NCI-H446 (cell line): ENCODE data around the gene SPP2.

Experiments
- DNase-seq, 2 experiments: peaks; one replicate each; lab custom pipeline; 2025; lab: John Stamatoyannopoulos, UW

The SPP2 gene

GRCh38 chr2:234050455-234051135 is at the start of gene SPP2:
Gene SPP2, plus strand, starts transcription at chr2:234050702. Its CDS starts 85 bp downstream, at chr2:234050787.
- DNase-seq, result no peak

GRCh38 chr2:234001380-234002160 is 48.9 kb upstream of the SPP2 start:
- no peak for DNase-seq

- DNase-seq, result no peak
Observed at GRCh38 chr2:234002281-234002680, 48.2 kb upstream of the SPP2 start.

GRCh38 chr2:234003972-234004617 is 46.4 kb upstream of the SPP2 start:
- DNase-seq, result peak; percentile 9 to 75

- DNase-seq, result no peak
Observed at GRCh38 chr2:234005126-234005525, 45.4 kb upstream of the SPP2 start.

- no peak for DNase-seq
Observed at GRCh38 chr2:234006501-234006900, 44.0 kb upstream of the SPP2 start.

GRCh38 chr2:234014427-234014826 is 36.1 kb upstream of the SPP2 start:
- DNase-seq, result no peak

- DNase-seq, result no peak
Observed at GRCh38 chr2:234015861-234016260, 34.6 kb upstream of the SPP2 start.

- no peak for DNase-seq
Observed at GRCh38 chr2:234019896-234020295, 30.6 kb upstream of the SPP2 start.

GRCh38 chr2:234020332-234020731 is 30.2 kb upstream of the SPP2 start:
- no peak for DNase-seq

GRCh38 chr2:234022424-234022823 is 28.1 kb upstream of the SPP2 start:
- DNase-seq, result no peak

- no peak for DNase-seq
Observed at GRCh38 chr2:234024304-234024703, 26.2 kb upstream of the SPP2 start.

GRCh38 chr2:234025466-234025865 is 25.0 kb upstream of the SPP2 start:
- DNase-seq, result no peak

GRCh38 chr2:234025891-234026401 is 24.6 kb upstream of the SPP2 start:
- DNase-seq, result no peak

- no peak for DNase-seq
Observed at GRCh38 chr2:234026693-234027254, 23.7 kb upstream of the SPP2 start.

GRCh38 chr2:234027641-234028040 is 22.9 kb upstream of the SPP2 start:
- DNase-seq, result no peak

- no peak for DNase-seq
Observed at GRCh38 chr2:234029150-234029733, 21.3 kb upstream of the SPP2 start.

- no peak for DNase-seq
Observed at GRCh38 chr2:234031207-234031606, 19.3 kb upstream of the SPP2 start.

- DNase-seq, result no peak
Observed at GRCh38 chr2:234032279-234032856, 18.1 kb upstream of the SPP2 start.

GRCh38 chr2:234033174-234033573 is 17.3 kb upstream of the SPP2 start:
- DNase-seq, result no peak

- no peak for DNase-seq
Observed at GRCh38 chr2:234033885-234034284, 16.6 kb upstream of the SPP2 start.
